Measurements from ENCODE around the gene SKAP2. TPM values are rescaled to one million over a fixed set of nuclear protein-coding genes. Genes with fewer than 3 reads are reported as not detected.

The SKAP2 gene
- polyA plus RNA-seq, 1 of the 3 experiments (the other 2 are of a cell fraction), result 0.69 TPM

- Histone ChIP-seq H2AFZ (ENCODE audit: low read depth) (no peak overlapping the region), H3K79me2 (ENCODE audit: insufficient read depth) (no peaks in the 10 kb centered on the region), H3F3A (replicated peaks; ENCODE audit: insufficient read depth) (peaks cover under 1% of the 10 kb centered on the region), H3K9ac (no peak overlapping the region), H4K20me1 (ENCODE audit: insufficient read depth) (no peaks in the 10 kb centered on the region), H3K4me3 (ENCODE audit: low read depth in 2 of 2, low read length in 1 of 2) (peak overlapping the region in 1 of 2 experiments; percentile 9; a peak in 1 of 4 replicates), H3K27me3 (ENCODE audit: insufficient read depth) (no peaks in the 10 kb centered on the region), H3K27ac (ENCODE audit: low read depth in 2 of 2, low read length in 1 of 2) (no peak overlapping the region), H3K36me3 (replicated peaks in 1 of 2; ENCODE audit: control insufficient read depth in 1 of 2, insufficient read depth in 2 of 2, low read length in 1 of 2) (no peaks in the 10 kb centered on the region), H3K4me1 (ENCODE audit: control insufficient read depth in 1 of 2, insufficient read depth in 2 of 2, low read depth in 1 of 2, low read length in 1 of 2) (peaks cover 0 to 3% of the 10 kb centered on the region in 2 experiments; a peak in 1 of 4 replicates), H3K9me2 (no peaks in the 10 kb centered on the region), H3K9me3 (no peaks in the 10 kb centered on the region), H3K4me2 (no peak overlapping the region)
- ChIA-PET CTCF (interaction anchor here (0.9 to 16.0 kb wide), 15 partner anchors 10 to 777 kb away, joined by 3 to 716 read pairs (median 5); no protein-coding TSS in a partner anchor), POLR2A (no interaction called here)
- WGBS (ENCODE audit: low lambda C conversion rate), result 14% methylated on average over 2 of the region's 2 CpGs
- TF ChIP-seq GATA2 (CRISPR knock-in tag; IDR thresholded peaks at IDR 0.05), result no peak
- TF ChIP-seq ZBTB33 (IDR thresholded peaks at IDR 0.05; ENCODE audit: borderline replicate concordance, low read depth), result no peak
- no peak for TF ChIP-seq RFX5 (IDR thresholded peaks at IDR 0.05; ENCODE audit: low read length)
- no peak for TF ChIP-seq YY1 (IDR thresholded peaks at IDR 0.05; ENCODE audit: low read depth)
- no peak for TF ChIP-seq RXRA (IDR thresholded peaks at IDR 0.05; ENCODE audit: borderline replicate concordance, low read depth)
- TF ChIP-seq ELF1 (IDR thresholded peaks at IDR 0.05), result no peak
- no peak for TF ChIP-seq TEAD4 (IDR thresholded peaks at IDR 0.05; ENCODE audit: borderline replicate concordance, insufficient read depth)
- TF ChIP-seq NRF1 (IDR thresholded peaks at IDR 0.05; ENCODE audit: low read depth, low read length), result no peak
- no peak for DNase-seq
Observed at GRCh38 chr7:26670290-26670689, 194.1 kb downstream of the SKAP2 start.

GRCh38 chr7:26668821-26669220 lies 195.6 kb downstream of the SKAP2 start:
- TF ChIP-seq USF2 (IDR thresholded peaks at IDR 0.05; ENCODE audit: borderline replicate concordance, low read depth, low read length) (no peak), IRF3 (IDR thresholded peaks at IDR 0.05; ENCODE audit: low read depth, low read length) (no peak), EZH2phosphoT487 (IDR thresholded peaks at IDR 0.05; ENCODE audit: borderline replicate concordance, low read depth) (no peak), EP300 (IDR thresholded peaks at IDR 0.05; ENCODE audit: borderline replicate concordance in 1 of 2, low read depth in 1 of 2, low read length in 1 of 2) (no peak), POLR2AphosphoS5 (IDR thresholded peaks at IDR 0.05; ENCODE audit: low read depth, low read length) (no peak)
- no peaks in the 10 kb centered on the region for H3F3A ChIP-seq (replicated peaks; ENCODE audit: insufficient read depth)
- H3K9me2 ChIP-seq, result no peaks in the 10 kb centered on the region
- ChIA-PET POLR2A (no interaction called here), CTCF (interaction anchor here (1.0 to 16.0 kb wide), 14 partner anchors 12 to 776 kb away, joined by 3 to 716 read pairs (median 10); no protein-coding TSS in a partner anchor)
- no peak for DNase-seq
- no peak overlapping the region for H2AFZ ChIP-seq (ENCODE audit: low read depth)
- H3K9ac ChIP-seq, result no peak overlapping the region
- H3K27ac ChIP-seq (ENCODE audit: low read depth in 2 of 2, low read length in 1 of 2), result no peak overlapping the region
- H3K27me3 ChIP-seq (ENCODE audit: insufficient read depth), result no peaks in the 10 kb centered on the region
- peaks cover 0 to 3% of the 10 kb centered on the region in 2 experiments; a peak in 1 of 4 replicates for H3K4me1 ChIP-seq (ENCODE audit: control insufficient read depth in 1 of 2, insufficient read depth in 2 of 2, low read depth in 1 of 2, low read length in 1 of 2)
- WGBS (ENCODE audit: low lambda C conversion rate), result 90% methylated on average over 4 of the region's 4 CpGs
- H3K79me2 ChIP-seq (ENCODE audit: insufficient read depth), result no peaks in the 10 kb centered on the region
- H3K36me3 ChIP-seq (replicated peaks in 1 of 2; ENCODE audit: control insufficient read depth in 1 of 2, insufficient read depth in 2 of 2, low read length in 1 of 2), result no peaks in the 10 kb centered on the region
- no peak overlapping the region for H3K4me2 ChIP-seq
- no peaks in the 10 kb centered on the region for H4K20me1 ChIP-seq (ENCODE audit: insufficient read depth)
- H3K9me3 ChIP-seq, result no peaks in the 10 kb centered on the region
- H3K4me3 ChIP-seq (ENCODE audit: low read depth in 2 of 2, low read length in 1 of 2), result no peak overlapping the region
